GM12878 (cell line): ENCODE measurements around the gene CRELD2. TPM values are rescaled to one million over a fixed set of nuclear protein-coding genes. Genes with fewer than 3 reads are reported as not detected.

Source experiments
- ATF7 ChIP-seq: fragments of 450-650 bp; IDR thresholded peaks from 2 replicates; pipeline ENCODE4 v1.6.1; 2016; ENCODE audit warnings: low read depth, mild to moderate bottlenecking
- BCL11A ChIP-seq: IDR thresholded peaks from 2 replicates; pipeline ENCODE4 v1.6.1; 2011; ENCODE audit warnings: low read depth, low read length
- BCLAF1 ChIP-seq: fragments of 450-650 bp; IDR thresholded peaks from 2 replicates; pipeline ENCODE4 v1.6.1; 2017; ENCODE audit warnings: antibody characterized with exemption, mild to moderate bottlenecking, moderate library complexity
- BRCA1 ChIP-seq: IDR thresholded peaks from 2 replicates; pipeline ENCODE4 v1.6.1; 2011; ENCODE audit warnings: low read depth, low read length, improper control_type of control experiment
- CHD2 ChIP-seq: IDR thresholded peaks from 2 replicates; pipeline ENCODE4 v1.6.1; 2011; ENCODE audit warnings: low read depth, low read length, improper control_type of control experiment, borderline replicate concordance
- CREB1 ChIP-seq: IDR thresholded peaks from 2 replicates; pipeline ENCODE4 v1.6.1; 2012; ENCODE audit warnings: low read depth, mild to moderate bottlenecking, inconsistent platforms
- DPF2 ChIP-seq: fragments of 450-650 bp; IDR thresholded peaks from 2 replicates; pipeline ENCODE4 v1.6.1; 2017; ENCODE audit warnings: mild to moderate bottlenecking
- IKZF2 ChIP-seq, 2 experiments: fragments of 450-650 bp; IDR thresholded peaks; 2 replicates each; pipeline ENCODE4 v1.6.1; 2017; ENCODE audit warnings: mild to moderate bottlenecking in 2 of 2, moderate library complexity in 2 of 2
- KLF5 ChIP-seq: fragments of 450-650 bp; IDR thresholded peaks from 2 replicates; pipeline ENCODE4 v1.6.1; 2014; ENCODE audit warnings: mild to moderate bottlenecking; ENCODE audit not compliant: partially characterized antibody
- MEF2B ChIP-seq: fragments of 450-650 bp; IDR thresholded peaks from 2 replicates; pipeline ENCODE4 v1.6.1; 2018; ENCODE audit warnings: mild to moderate bottlenecking, moderate library complexity; ENCODE audit not compliant: partially characterized antibody, poor library complexity, severe bottlenecking
- NR2C1 ChIP-seq: fragments of 450-650 bp; IDR thresholded peaks from 2 replicates; pipeline ENCODE4 v1.6.1; 2017; ENCODE audit warnings: antibody characterized with exemption, mild to moderate bottlenecking, moderate library complexity
- NR2F1 ChIP-seq: fragments of 450-650 bp; conservative IDR thresholded peaks from 2 replicates; pipeline ENCODE4 v1.6.1; 2017; ENCODE audit warnings: mild to moderate bottlenecking
- PAX8 ChIP-seq: fragments of 450-650 bp; IDR thresholded peaks from 2 replicates; pipeline ENCODE4 v1.6.1; 2017; ENCODE audit warnings: mild to moderate bottlenecking, moderate library complexity
- RAD51 ChIP-seq: fragments of 450-650 bp; IDR thresholded peaks from 2 replicates; pipeline ENCODE4 v1.6.1; 2016; ENCODE audit warnings: moderate library complexity, mild to moderate bottlenecking, inconsistent platforms
- RELA ChIP-seq: fragments of 450-650 bp; IDR thresholded peaks from 2 replicates; pipeline ENCODE4 v1.8.0; 2014; ENCODE audit warnings: borderline replicate concordance; ENCODE audit not compliant: partially characterized antibody
- RELB ChIP-seq: fragments of 450-650 bp; IDR thresholded peaks from 2 replicates; pipeline ENCODE4 v1.6.1; 2017; ENCODE audit warnings: low read depth, mild to moderate bottlenecking, moderate library complexity
- SKIL ChIP-seq: fragments of 450-650 bp; IDR thresholded peaks from 2 replicates; pipeline ENCODE4 v1.6.1; 2017; ENCODE audit warnings: mild to moderate bottlenecking, low read depth, inconsistent platforms; ENCODE audit not compliant: poor library complexity, severe bottlenecking
- SP1 ChIP-seq: IDR thresholded peaks from one replicate; pipeline ENCODE4 v1.6.1; 2011; ENCODE audit warnings: low read depth, low read length
- TCF12 ChIP-seq: IDR thresholded peaks from 2 replicates; pipeline ENCODE4 v1.6.1; 2011; ENCODE audit warnings: low read depth, mild to moderate bottlenecking, low read length
- ZNF592 ChIP-seq: fragments of 450-650 bp; IDR thresholded peaks from 2 replicates; pipeline ENCODE4 v1.6.1; 2017; ENCODE audit warnings: mild to moderate bottlenecking, moderate library complexity
- polyA plus RNA-seq, 11 experiments: library from polyadenylated mRNA; depleted of rRNA in 4 of 11; unstranded in 6 of 11; stranded (reverse) in 5 of 11; fragments of >200 nt; fragmentation: Nextera tagmentation in 4 of 11; fragmentation: Illumina TruSeq in 1 of 11; extraction: Ambion mirVana in 4 of 11; extraction: Trizol in 1 of 11; gene quantifications; 1 replicate in 1 of 11; 2 replicates in 10 of 11; pipeline versions ENCODE4 v1.2.1 to v1.2.3, GENCODE V29; 2011 to 2016; ENCODE audit warnings: inconsistent platforms in 2 of 11, missing spikeins in 2 of 11, low read depth in 1 of 11
- total RNA-seq, 4 experiments: library from RNA; depleted of rRNA in 3 of 4; stranded (reverse); fragments of >200 nt in 3 of 4; fragmentation: Illumina TruSeq in 1 of 4; extraction: Trizol in 1 of 4; gene quantifications; 2 replicates each; pipeline versions ENCODE4 v1.2.1 to v1.2.3, GENCODE V29; 2013 to 2021

CRELD2 gene
- total and polyA plus RNA-seq, 10 of the 15 experiments (the other 5 are each of a cell fraction or from before 2014, with no cell fraction given): 9.4 to 111 (median 25.9) TPM

GRCh38 chr22:49923445-49923844, 5.0 kb downstream of the CRELD2 start (continued):
- TF ChIP-seq SKIL (peak; percentile 29), NR2F1 (0 out of 2 replicates have a peak, but pooled peaks have one; percentile 22), DPF2 (peak; percentile 28; the same call in 1 of the 2 replicates), ZNF592 (peak; percentile 90), BCLAF1 (no peak), BRCA1 (no peak), SP1 (peak; percentile 46), CREB1 (peak; percentile 71; the same call in 1 of the 2 replicates), RAD51 (no peak), PAX8 (no peak), TCF12 (0 out of 2 replicates have a peak, but pooled peaks have one; percentile 71), NR2C1 (no peak), CHD2 (peak; percentile 41; the same call in 1 of the 2 replicates), MEF2B (peak; percentile 68), RELA (peak; percentile 29), IKZF2 (IDR thresholded peaks at IDR 0.05) (peak in 1 of 2 experiments; percentile 29; a peak in 1 of 4 replicates), ATF7 (peak; percentile 86), RELB (peak; percentile 81), BCL11A (peak; percentile 68; the same call in 1 of the 2 replicates), KLF5 (peak; percentile 53)
